H1 (cell line): Measurements from ENCODE around the gene LONP2. TPM values are rescaled to one million over a fixed set of nuclear protein-coding genes. Genes with fewer than 3 reads are reported as not detected.

ENCODE experiments used
- CTCF ChIA-PET: fragments of 300-600 bp; sonication (Branson Sonifier 250); formaldehyde crosslinking; loops from one replicate; lab custom pipeline; 2021; ENCODE audit not compliant: partially characterized antibody; lab: Charles Lee
- POLR2A ChIA-PET: fragments of 300-600 bp; sonication (Branson Sonifier 250); formaldehyde crosslinking; loops from one replicate; lab custom pipeline; 2021; ENCODE audit warnings: inconsistent platforms; ENCODE audit not compliant: partially characterized antibody; lab: Charles Lee
- DNase-seq, 2 experiments: peaks; one replicate each; pipeline versions ENCODE4 v3.0.0 to v3.0.0-alpha.2; 2010 to 2022; ENCODE audit warnings: low spot score in 2 of 2, low read depth in 1 of 2, mixed read lengths in 1 of 2
- FAIRE-seq: peaks from 2 replicates; lab custom pipeline; 2011; peaks lifted over from hg19 to GRCh38; lab: Jason Lieb, UNC
- H2AFZ ChIP-seq: 2 replicates; pipeline ENCODE4 v1.8.1; 2012; ENCODE audit warnings: low read length, inconsistent platforms
- H2AK5ac ChIP-seq: 2 replicates; pipeline ENCODE4 v1.6.1; 2013; ENCODE audit warnings: low read depth, low read length
- H2BK120ac ChIP-seq: replicated peaks from 2 replicates; pipeline ENCODE3; 2013; ENCODE audit warnings: low read depth, low read length, inconsistent platforms
- H2BK12ac ChIP-seq: 2 replicates; pipeline ENCODE4 v1.6.1; 2013; ENCODE audit warnings: low read depth, low read length
- H2BK15ac ChIP-seq: 2 replicates; pipeline ENCODE4 v1.6.1; 2013; ENCODE audit warnings: low read length
- H2BK20ac ChIP-seq: 2 replicates; pipeline ENCODE4 v1.6.1; 2013; ENCODE audit warnings: low read length
- H2BK5ac ChIP-seq: 2 replicates; pipeline ENCODE4 v1.6.1; 2013; ENCODE audit warnings: low read depth, low read length
- H3K14ac ChIP-seq: 2 replicates; pipeline ENCODE4 v1.6.1; 2013; ENCODE audit warnings: inconsistent platforms; ENCODE audit not compliant: insufficient read length
- H3K18ac ChIP-seq: 2 replicates; pipeline ENCODE4 v1.6.1; 2013; ENCODE audit warnings: low read length; ENCODE audit errors: extremely low read depth
- H3K23ac ChIP-seq: 2 replicates; pipeline ENCODE4 v1.6.1; 2013; ENCODE audit warnings: inconsistent platforms; ENCODE audit not compliant: insufficient read length
- H3K23me2 ChIP-seq: 2 replicates; pipeline ENCODE4 v1.6.1; 2013; ENCODE audit warnings: low read depth, low read length
- H3K27ac ChIP-seq: 2 replicates; pipeline ENCODE4 v1.6.1; 2011; ENCODE audit warnings: low read depth, low read length, inconsistent platforms
- H3K27me3 ChIP-seq, 4 experiments: replicated peaks in 1 of 4; 1 replicate in 1 of 4; 2 replicates in 3 of 4; pipeline versions ENCODE4 v1.6.1 to v1.8.1; 2011 to 2013; ENCODE audit warnings: low read length in 3 of 4, mild to moderate bottlenecking in 3 of 4, inconsistent platforms in 2 of 4, mixed read lengths in 2 of 4, moderate library complexity in 1 of 4; ENCODE audit not compliant: control insufficient read depth in 3 of 4, insufficient read depth in 3 of 4; ENCODE audit errors: extremely low read depth in 1 of 4
- H3K36me3 ChIP-seq, 4 experiments: 2 replicates each; pipeline versions ENCODE4 v1.6.1 to v1.8.1; 2011 to 2013; ENCODE audit warnings: mild to moderate bottlenecking in 4 of 4, low read length in 3 of 4, moderate library complexity in 2 of 4, control low read depth in 1 of 4, inconsistent platforms in 1 of 4; ENCODE audit not compliant: insufficient read depth in 4 of 4, control insufficient read depth in 2 of 4
- H3K4ac ChIP-seq: replicated peaks from 2 replicates; pipeline ENCODE3; 2013; ENCODE audit warnings: low read length, low read depth, mixed read lengths, inconsistent platforms; ENCODE audit not compliant: insufficient read length
- H3K4me1 ChIP-seq, 4 experiments: replicated peaks in 1 of 4; 1 replicate in 1 of 4; 2 replicates in 3 of 4; pipeline versions ENCODE4 v1.6.1 to v1.8.1; 2011 to 2013; ENCODE audit warnings: low read length in 3 of 4, inconsistent platforms in 2 of 4, mixed read lengths in 1 of 4; ENCODE audit not compliant: insufficient read depth in 4 of 4, control insufficient read depth in 3 of 4
- H3K4me2 ChIP-seq, 2 experiments: 2 replicates each; pipeline versions ENCODE4 v1.6.1 to v1.8.1; 2011 to 2013; ENCODE audit warnings: low read depth in 2 of 2, low read length in 2 of 2, control low read depth in 1 of 2, inconsistent platforms in 1 of 2, mild to moderate bottlenecking in 1 of 2; ENCODE audit not compliant: insufficient read depth in 1 of 2
- H3K4me3 ChIP-seq, 4 experiments: fragments of 200-600, 300-600 bp in 1 of 4; sonication (generic), shearing (Covaris generic), sonication (Bioruptor Twin) in 1 of 4; 2 replicates each; pipeline versions ENCODE4 v1.5.1 to v1.8.1; 2011 to 2016; ENCODE audit warnings: low read length in 4 of 4, low read depth in 3 of 4, control low read depth in 2 of 4, inconsistent platforms in 2 of 4, mild to moderate bottlenecking in 2 of 4, mixed read lengths in 1 of 4, moderate library complexity in 1 of 4; ENCODE audit not compliant: insufficient read depth in 2 of 4; ENCODE audit errors: extremely low read depth in 1 of 4
- H3K56ac ChIP-seq: replicated peaks from 2 replicates; pipeline ENCODE3; 2013; ENCODE audit warnings: low read depth, mild to moderate bottlenecking, mixed read lengths, low read length, inconsistent platforms; ENCODE audit not compliant: insufficient read length
- H3K79me1 ChIP-seq: 2 replicates; pipeline ENCODE4 v1.6.1; 2013; ENCODE audit warnings: low read depth, low read length, control low read depth
- H3K79me2 ChIP-seq, 2 experiments: 2 replicates each; pipeline versions ENCODE4 v1.6.1 to v1.8.1; 2012 to 2013; ENCODE audit warnings: low read length in 2 of 2, mild to moderate bottlenecking in 2 of 2, inconsistent platforms in 1 of 2; ENCODE audit not compliant: insufficient read depth in 2 of 2, control insufficient read depth in 1 of 2
- H3K9ac ChIP-seq, 4 experiments: replicated peaks in 1 of 4; 1 replicate in 1 of 4; 2 replicates in 3 of 4; pipeline versions ENCODE4 v1.6.1 to v1.8.1; 2011 to 2013; ENCODE audit warnings: low read depth in 3 of 4, low read length in 3 of 4, control low read depth in 2 of 4, mild to moderate bottlenecking in 2 of 4, moderate library complexity in 2 of 4, inconsistent platforms in 1 of 4; ENCODE audit errors: extremely low read depth in 1 of 4
- H3K9me3 ChIP-seq, 2 experiments: 2 replicates each; pipeline versions ENCODE4 v1.6.1 to v1.8.1; 2012 to 2013; ENCODE audit warnings: mild to moderate bottlenecking in 2 of 2, moderate library complexity in 2 of 2, control low read depth in 1 of 2, inconsistent platforms in 1 of 2, low read depth in 1 of 2, low read length in 1 of 2, mixed read lengths in 1 of 2; ENCODE audit not compliant: insufficient read depth in 2 of 2
- H4K20me1 ChIP-seq, 2 experiments: replicated peaks in 1 of 2; 2 replicates each; pipeline versions ENCODE3 to v1.8.1; 2011 to 2013; ENCODE audit warnings: inconsistent platforms in 2 of 2, low read length in 2 of 2, mild to moderate bottlenecking in 1 of 2; ENCODE audit not compliant: insufficient read depth in 2 of 2, control insufficient read depth in 1 of 2
- H4K5ac ChIP-seq: 2 replicates; pipeline ENCODE4 v1.6.1; 2013; ENCODE audit warnings: low read length, low read depth, mixed read lengths, inconsistent platforms; ENCODE audit not compliant: insufficient read length
- H4K8ac ChIP-seq: 2 replicates; pipeline ENCODE4 v1.8.0; 2013; ENCODE audit warnings: mild to moderate bottlenecking, moderate library complexity, low read length, inconsistent platforms; ENCODE audit not compliant: insufficient read depth; ENCODE audit errors: extremely low read depth
- H4K91ac ChIP-seq: replicated peaks from 2 replicates; pipeline ENCODE3; 2013; ENCODE audit warnings: low read length, mixed read lengths, inconsistent platforms; ENCODE audit not compliant: insufficient read length
- CBX8 ChIP-seq: fragments of 300-800, 300-1000 bp; sonication (generic); IDR thresholded peaks from 2 replicates; pipeline ENCODE4 v1.7.1; 2016; ENCODE audit warnings: low read depth, low read length, borderline replicate concordance
- GTF2F1 ChIP-seq: IDR thresholded peaks from 2 replicates; pipeline ENCODE4 v1.6.1; 2012; ENCODE audit warnings: low read depth, low read length, improper control_type of control experiment, borderline replicate concordance
- MAFK ChIP-seq: IDR thresholded peaks from 2 replicates; pipeline ENCODE4 v1.6.1; 2012; ENCODE audit warnings: low read depth, mild to moderate bottlenecking, improper control_type of control experiment, low read length
- NRF1 ChIP-seq: IDR thresholded peaks from 2 replicates; pipeline ENCODE4 v1.6.1; 2011; ENCODE audit warnings: mild to moderate bottlenecking, low read depth, low read length, improper control_type of control experiment
- RNF2 ChIP-seq: fragments of 200-900, 300-1000 bp; sonication (generic); IDR thresholded peaks from 2 replicates; pipeline ENCODE4 v1.7.1; 2016; ENCODE audit warnings: borderline replicate concordance, low read depth, mild to moderate bottlenecking, antibody characterized with exemption, low read length; ENCODE audit not compliant: poor library complexity, severe bottlenecking; ENCODE audit errors: missing control alignments
- RXRA ChIP-seq: IDR thresholded peaks from 2 replicates; pipeline ENCODE4 v1.6.1; 2011; ENCODE audit warnings: low read depth, mild to moderate bottlenecking, low read length, moderate library complexity; ENCODE audit not compliant: insufficient read depth
- SIRT6 ChIP-seq: IDR thresholded peaks from one replicate; pipeline ENCODE4 v1.7.1; 2012; ENCODE audit warnings: low read length, inconsistent platforms
- SIX5 ChIP-seq: IDR thresholded peaks from 2 replicates; pipeline ENCODE4 v1.6.1; 2011; ENCODE audit warnings: mild to moderate bottlenecking, low read depth, low read length
- YY1 ChIP-seq: IDR thresholded peaks from 2 replicates; pipeline ENCODE4 v1.6.1; 2011; ENCODE audit warnings: low read depth, mild to moderate bottlenecking, low read length
- polyA plus RNA-seq, 7 experiments: library from polyadenylated mRNA; depleted of rRNA in 3 of 7; stranded (reverse) in 5 of 7; unstranded in 2 of 7; fragments of >200 nt in 5 of 7; fragments of 200-250 nt in 2 of 7; gene quantifications; 1 replicate in 5 of 7; 2 replicates in 1 of 7; 4 replicates in 1 of 7; pipeline versions ENCODE4 v1.2.1 to v1.2.3, GENCODE V29; 2011 to 2013; ENCODE audit warnings: missing spikeins in 2 of 7, mixed read lengths in 2 of 7
- total RNA-seq: library from RNA; stranded (reverse); fragmentation: NEBNext Ultra II Directional; extraction: Animal tissue kit (Norgen Biotek cat#: 25700); gene quantifications from 2 replicates; pipeline ENCODE4 v1.2.1, GENCODE V29; 2021
- TF ChIP-seq, protein P1 (sequence below): IDR thresholded peaks from 2 replicates; pipeline ENCODE4 v1.6.1; 2012; ENCODE audit warnings: low read length, inconsistent platforms
- TF ChIP-seq, protein P2 (sequence below): IDR thresholded peaks from 2 replicates; pipeline ENCODE4 v1.6.1; 2012; ENCODE audit warnings: inconsistent platforms
- TF ChIP-seq, protein P3 (sequence below): IDR thresholded peaks from 2 replicates; pipeline ENCODE4 v1.6.1; 2012; ENCODE audit warnings: inconsistent platforms

The LONP2 gene
- total and polyA plus RNA-seq, 2 of the 8 experiments (the other 6 are each of a cell fraction or from before 2014, with no cell fraction given) = 8.1 to 23.1 TPM

DNA sequence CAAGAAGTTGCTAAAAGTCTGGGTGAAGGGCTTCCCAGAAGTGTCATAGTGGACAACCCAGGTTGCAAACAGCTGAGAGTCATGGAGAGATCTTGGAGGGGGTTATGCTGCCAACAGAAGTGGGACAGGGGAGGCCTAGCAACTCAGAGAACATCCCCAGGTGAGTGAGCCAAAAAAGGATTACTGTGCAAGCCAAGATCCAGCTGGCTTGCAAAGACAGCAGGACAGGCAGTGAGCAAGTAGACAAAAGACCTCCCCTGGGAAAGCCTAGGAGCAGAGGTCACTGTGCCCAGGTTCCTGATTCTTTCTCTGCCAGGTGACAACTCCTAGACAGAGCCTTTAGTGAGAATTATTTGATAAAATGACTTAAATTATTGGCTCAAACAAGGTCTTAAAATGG lies 9.5 kb upstream of the LONP2 start:
- Histone ChIP-seq H3K4me2 (no peak overlapping the region), H3K4ac (no peak overlapping the region), H4K20me1 (no peaks in the 10 kb centered on the region), H3K4me3 (no peak overlapping the region), H3K36me3 (no peaks in the 10 kb centered on the region), H3K4me1 (no peaks in the 10 kb centered on the region), H3K18ac (no peak overlapping the region), H4K5ac (no peak overlapping the region), H3K56ac (no peak overlapping the region), H3K79me1 (no peaks in the 10 kb centered on the region), H2BK15ac (no peak overlapping the region), H3K23me2 (no peaks in the 10 kb centered on the region), H3K79me2 (no peaks in the 10 kb centered on the region), H3K27me3 (no peaks in the 10 kb centered on the region), H2BK120ac (no peak overlapping the region), H3K14ac (no peak overlapping the region), H2AK5ac (no peak overlapping the region), H2BK5ac (no peak overlapping the region), H3K23ac (no peak overlapping the region), H2BK20ac (0 out of 2 replicates have a peak overlapping the region, but pooled peaks have one; percentile 15), H4K91ac (no peak overlapping the region), H2BK12ac (no peak overlapping the region), H2AFZ (peak overlapping the region; percentile 65; the same call in 1 of the 2 replicates), H3K27ac (no peak overlapping the region), H3K9ac (peak overlapping the region in 1 of 4 experiments; percentile 5; a peak in 1 of 7 replicates), H3K9me3 (no peaks in the 10 kb centered on the region), H4K8ac (no peak overlapping the region)
- ChIA-PET CTCF (interaction anchor here (1.1 to 2.7 kb wide), 3 partner anchors 12 to 180 kb away, joined by 3 to 11 read pairs (median 3); no protein-coding TSS in a partner anchor), POLR2A (no interaction called here)
- DNase-seq (no peak), FAIRE-seq (no peak)
- TF ChIP-seq SIX5 (no peak), RXRA (no peak), GTF2F1 (no peak), MAFK (no peak), YY1 (no peak), NRF1 (no peak), CBX8 (no peak), RNF2 (no peak), SIRT6 (no peak)
- TF ChIP-seq, protein P1, sequence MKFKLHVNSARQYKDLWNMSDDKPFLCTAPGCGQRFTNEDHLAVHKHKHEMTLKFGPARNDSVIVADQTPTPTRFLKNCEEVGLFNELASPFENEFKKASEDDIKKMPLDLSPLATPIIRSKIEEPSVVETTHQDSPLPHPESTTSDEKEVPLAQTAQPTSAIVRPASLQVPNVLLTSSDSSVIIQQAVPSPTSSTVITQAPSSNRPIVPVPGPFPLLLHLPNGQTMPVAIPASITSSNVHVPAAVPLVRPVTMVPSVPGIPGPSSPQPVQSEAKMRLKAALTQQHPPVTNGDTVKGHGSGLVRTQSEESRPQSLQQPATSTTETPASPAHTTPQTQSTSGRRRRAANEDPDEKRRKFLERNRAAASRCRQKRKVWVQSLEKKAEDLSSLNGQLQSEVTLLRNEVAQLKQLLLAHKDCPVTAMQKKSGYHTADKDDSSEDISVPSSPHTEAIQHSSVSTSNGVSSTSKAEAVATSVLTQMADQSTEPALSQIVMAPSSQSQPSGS = no peak
- TF ChIP-seq, protein P2, sequence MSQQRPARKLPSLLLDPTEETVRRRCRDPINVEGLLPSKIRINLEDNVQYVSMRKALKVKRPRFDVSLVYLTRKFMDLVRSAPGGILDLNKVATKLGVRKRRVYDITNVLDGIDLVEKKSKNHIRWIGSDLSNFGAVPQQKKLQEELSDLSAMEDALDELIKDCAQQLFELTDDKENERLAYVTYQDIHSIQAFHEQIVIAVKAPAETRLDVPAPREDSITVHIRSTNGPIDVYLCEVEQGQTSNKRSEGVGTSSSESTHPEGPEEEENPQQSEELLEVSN = no peak
- TF ChIP-seq, protein P3, sequence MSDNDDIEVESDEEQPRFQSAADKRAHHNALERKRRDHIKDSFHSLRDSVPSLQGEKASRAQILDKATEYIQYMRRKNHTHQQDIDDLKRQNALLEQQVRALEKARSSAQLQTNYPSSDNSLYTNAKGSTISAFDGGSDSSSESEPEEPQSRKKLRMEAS = no peak
